Esophagus squamous epithelium (tissue), 4 donors: ENCODE measurements around the gene POU6F2.

Experiments used
- CTCF ChIP-seq, 6 experiments: fragments of 450-650 bp in 4 of 6; fragments of 200-600 bp in 2 of 6; sonication (generic) in 2 of 6; IDR thresholded peaks; one replicate each; pipeline ENCODE4 v1.5.1; 2016 to 2019; ENCODE audit warnings: antibody characterized with exemption in 6 of 6, mild to moderate bottlenecking in 4 of 6, moderate library complexity in 4 of 6
- POLR2A ChIP-seq, 4 donors: fragments of 450-650 bp; IDR thresholded peaks; one replicate each; pipeline ENCODE4 v1.6.1; 2017; ENCODE audit warnings: antibody characterized with exemption in 4 of 4, mild to moderate bottlenecking in 4 of 4, moderate library complexity in 3 of 4

- TF ChIP-seq CTCF (IDR thresholded peaks at IDR 0.05) (no peak), POLR2A (IDR thresholded peaks at IDR 0.05) (no peak)
Observed at GRCh38 chr7:39480901-39481300, 503.2 kb downstream of the POU6F2 start.
